ENCODE measurements around the gene SEMA3D.

Gene SEMA3D

GRCh38 chr7:85078181-85078580 is 108.7 kb downstream of the SEMA3D start:
- DNase-seq (ENCODE audit: low read depth): no peak

DNA sequence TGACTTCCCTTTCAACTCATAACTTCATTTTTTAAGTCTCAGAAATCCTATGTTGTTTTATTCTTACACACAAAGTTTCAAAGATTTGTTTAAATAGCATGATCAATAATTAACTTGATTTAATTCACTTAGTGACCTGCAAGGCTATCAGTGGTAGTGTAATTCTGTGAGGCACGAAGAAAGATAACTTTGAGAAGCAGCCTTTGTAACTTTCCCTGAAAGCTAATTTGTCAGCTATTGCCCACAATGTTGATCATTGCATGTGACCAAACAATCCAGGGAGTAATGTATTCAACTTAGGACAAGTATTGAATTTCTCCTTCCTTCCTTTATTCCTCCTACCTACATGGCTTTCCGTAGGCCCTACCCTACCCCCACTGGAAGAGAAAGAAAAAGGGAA is 111.0 kb downstream of the SEMA3D start:
- DNase-seq (ENCODE audit: low read depth): no peak

GRCh38 chr7:85074992-85075391 is 111.9 kb downstream of the SEMA3D start:
- DNase-seq (ENCODE audit: low read depth): no peak

DNA sequence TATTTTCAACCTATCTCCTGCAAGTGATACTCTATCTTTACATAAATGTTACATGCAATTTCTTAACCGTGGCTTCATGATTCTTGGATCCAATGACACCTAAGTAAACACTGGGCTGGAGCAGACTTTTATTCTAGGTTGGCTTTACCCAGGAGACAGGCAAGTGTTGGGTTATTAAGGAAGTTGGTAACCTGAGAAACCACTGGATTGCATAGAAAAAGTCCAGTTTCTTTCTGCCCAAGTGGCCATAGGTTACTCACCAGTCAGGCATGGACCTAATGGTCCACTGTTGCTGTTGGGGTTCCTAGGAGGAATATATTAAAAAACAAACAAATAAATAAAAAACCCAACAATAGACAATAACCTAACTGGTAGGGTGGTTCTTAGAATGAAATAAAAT is 112.8 kb downstream of the SEMA3D start:
- DNase-seq (ENCODE audit: low read depth): no peak

DNA sequence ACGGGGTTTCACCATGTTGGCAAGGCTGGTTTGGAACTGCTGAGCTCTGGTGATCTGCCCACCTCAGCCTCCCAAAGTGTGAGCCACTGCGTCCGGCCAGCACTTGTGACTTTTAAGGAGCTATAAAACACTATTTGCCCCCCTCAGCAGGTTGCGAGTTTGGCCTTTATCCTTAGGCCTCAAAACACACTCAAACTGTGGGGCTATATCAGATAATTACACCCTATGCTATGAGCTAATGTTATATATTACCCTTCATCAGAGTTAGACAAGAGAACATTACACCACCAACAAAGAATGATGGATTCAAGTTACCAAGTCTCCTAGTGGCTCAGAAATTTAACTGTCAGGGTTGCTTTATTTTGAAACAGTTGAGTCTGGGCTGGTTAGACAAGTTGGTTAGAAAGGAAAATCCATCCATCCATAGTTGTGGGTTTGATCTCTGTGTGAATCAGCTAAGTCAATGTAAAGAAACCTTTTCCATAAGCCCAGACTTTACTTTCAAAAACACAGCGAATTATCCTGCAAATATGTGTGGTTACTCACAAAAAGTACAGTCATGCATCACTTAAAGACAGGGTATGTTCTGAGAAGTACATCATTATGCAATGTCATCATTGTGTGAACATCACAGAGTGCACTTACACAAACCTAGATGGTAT is 115.8 kb downstream of the SEMA3D start:
- DNase-seq (ENCODE audit: low read depth): no peak

GRCh38 chr7:85068799-85069198 is 118.1 kb downstream of the SEMA3D start:
- DNase-seq (ENCODE audit: low read depth): no peak

- DNase-seq (ENCODE audit: low read depth): no peak
Observed at GRCh38 chr7:85067371-85067770, 119.5 kb downstream of the SEMA3D start.

DNA sequence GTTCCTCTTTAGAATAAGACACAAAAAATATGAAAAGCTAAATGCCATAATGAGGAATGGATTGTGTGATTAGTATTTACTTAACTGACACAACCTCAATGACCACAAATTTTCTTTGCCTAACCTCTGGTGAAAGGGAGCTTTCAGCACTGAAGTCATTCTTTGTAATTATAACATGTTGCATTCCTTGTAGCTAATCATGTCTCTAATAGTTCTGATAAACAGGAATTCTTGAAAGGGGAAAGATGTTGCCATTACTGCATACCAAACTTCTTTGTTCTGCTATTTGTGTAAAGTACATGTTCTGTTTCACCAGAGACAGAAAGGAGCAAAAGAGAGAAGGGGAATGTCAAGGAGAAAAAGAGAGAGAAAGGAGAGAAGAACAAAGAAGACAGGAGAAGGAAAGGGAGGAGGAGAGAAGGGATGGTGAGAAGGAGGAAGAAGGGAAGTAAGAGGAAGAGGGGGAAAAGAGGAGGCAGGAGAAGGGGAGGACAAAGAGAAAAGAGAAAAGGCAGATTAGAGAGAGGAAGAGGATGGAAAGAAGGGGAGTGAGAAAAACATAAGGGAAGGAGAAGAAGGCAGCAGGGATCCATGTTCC is 120.9 kb downstream of the SEMA3D start:
- no peak for DNase-seq (ENCODE audit: low read depth)

DNA sequence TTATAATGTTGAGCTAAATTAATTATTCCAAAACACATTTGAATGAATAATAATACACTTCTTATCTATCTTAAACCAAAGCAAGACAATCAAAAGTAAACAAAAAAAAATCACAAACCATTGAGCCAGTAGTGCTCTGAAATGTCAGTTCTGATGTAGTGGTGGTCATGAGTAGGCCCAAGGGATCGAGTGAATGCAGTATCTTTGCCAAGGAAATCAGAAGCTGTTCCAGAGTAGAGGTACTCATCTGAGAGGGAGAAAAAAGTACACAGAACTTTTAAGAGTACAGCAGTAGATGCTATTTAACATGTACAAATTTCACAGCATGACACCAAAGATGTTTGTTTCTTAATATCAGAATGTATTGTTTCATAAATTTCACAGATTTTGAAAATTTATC is 121.5 kb downstream of the SEMA3D start:
- no peak for DNase-seq (ENCODE audit: low read depth)

DNA sequence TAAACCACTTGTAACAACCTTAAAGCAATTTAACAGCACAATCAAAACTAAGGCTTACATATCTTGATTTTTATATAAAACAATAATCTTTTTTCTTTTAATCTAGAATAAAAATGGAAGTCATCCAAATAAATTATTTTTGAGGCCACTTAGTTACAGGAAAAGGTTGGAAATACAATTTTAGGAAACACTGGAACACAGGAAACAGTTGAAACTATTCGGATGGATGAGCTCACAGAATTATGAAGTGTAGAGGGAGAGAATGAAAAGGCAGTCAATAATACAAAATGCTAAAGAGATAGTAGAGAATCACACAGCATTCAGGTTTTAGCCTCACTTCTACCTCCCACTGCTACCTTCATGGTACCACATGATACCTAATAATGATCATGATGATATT is 124.2 kb downstream of the SEMA3D start:
- no peak for DNase-seq (ENCODE audit: low read depth)

DNA sequence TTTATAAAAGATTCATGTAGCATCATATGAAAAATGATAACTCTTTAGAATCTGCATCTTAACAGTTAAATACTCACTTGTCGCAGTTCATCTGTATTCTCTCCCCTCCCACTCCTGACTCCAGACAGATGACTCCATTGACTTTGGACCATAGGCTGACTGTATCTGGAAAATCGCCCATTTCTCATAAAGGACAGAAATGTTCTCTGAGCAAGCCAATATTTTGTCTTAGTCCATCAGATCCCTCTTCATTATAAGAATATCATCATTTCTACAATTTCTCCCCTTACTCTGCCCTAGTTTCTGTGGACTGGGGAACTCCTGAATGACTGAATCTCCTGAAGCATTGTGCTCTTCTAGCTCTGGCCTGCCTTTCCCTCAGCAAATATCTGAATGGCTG is 125.4 kb downstream of the SEMA3D start:
- DNase-seq (ENCODE audit: low read depth): no peak

GRCh38 chr7:85060696-85061095 is 126.2 kb downstream of the SEMA3D start:
- DNase-seq (ENCODE audit: low read depth): no peak

GRCh38 chr7:85055906-85056305 is 130.9 kb downstream of the SEMA3D start:
- no peak for DNase-seq (ENCODE audit: low read depth)

GRCh38 chr7:85055196-85055595 is 131.7 kb downstream of the SEMA3D start:
- no peak for DNase-seq (ENCODE audit: low read depth)

DNA sequence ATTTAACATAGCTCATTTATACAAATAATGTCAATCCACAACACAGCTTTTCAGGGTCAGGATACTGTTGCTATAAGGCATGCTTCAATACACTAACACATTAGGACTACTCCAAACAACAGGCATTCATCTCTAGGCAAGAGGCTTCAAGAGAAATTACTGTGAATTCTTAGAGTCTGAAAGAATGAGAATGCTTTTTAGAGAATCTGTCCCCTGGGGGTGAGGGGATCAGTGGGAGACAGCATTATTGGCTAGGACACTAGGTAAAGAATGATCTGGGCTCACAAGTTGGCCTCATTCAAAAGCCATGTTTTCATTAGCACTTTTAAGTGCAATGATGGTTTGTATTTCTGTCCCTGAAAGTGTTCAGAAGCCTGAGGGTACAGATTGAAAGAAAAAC is 132.6 kb downstream of the SEMA3D start:
- no peak for DNase-seq (ENCODE audit: low read depth)

DNA sequence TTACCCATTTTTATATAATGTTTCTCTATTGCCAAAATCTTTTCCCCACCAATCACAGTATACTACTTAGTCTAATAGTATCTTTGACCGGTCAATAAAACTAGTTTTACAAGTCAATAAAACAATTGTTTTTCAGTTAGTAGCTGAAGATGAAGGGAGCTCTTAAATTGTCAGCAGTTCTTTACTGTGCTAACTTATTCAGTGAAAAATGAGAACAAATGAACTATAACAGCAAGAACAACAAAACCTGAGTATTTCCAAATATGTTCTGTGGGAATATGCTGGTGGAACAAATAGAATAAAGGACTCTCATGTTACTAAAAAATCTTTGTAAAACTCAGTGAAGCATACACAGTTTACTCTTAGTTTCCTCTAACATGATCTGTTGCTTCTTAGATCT is 134.0 kb downstream of the SEMA3D start:
- no peak for DNase-seq (ENCODE audit: low read depth)

- DNase-seq (ENCODE audit: low read depth): no peak
Observed at GRCh38 chr7:85052056-85052737, 134.7 kb downstream of the SEMA3D start.

GRCh38 chr7:85046534-85046933 is 140.3 kb downstream of the SEMA3D start:
- DNase-seq (ENCODE audit: low read depth): no peak

DNA sequence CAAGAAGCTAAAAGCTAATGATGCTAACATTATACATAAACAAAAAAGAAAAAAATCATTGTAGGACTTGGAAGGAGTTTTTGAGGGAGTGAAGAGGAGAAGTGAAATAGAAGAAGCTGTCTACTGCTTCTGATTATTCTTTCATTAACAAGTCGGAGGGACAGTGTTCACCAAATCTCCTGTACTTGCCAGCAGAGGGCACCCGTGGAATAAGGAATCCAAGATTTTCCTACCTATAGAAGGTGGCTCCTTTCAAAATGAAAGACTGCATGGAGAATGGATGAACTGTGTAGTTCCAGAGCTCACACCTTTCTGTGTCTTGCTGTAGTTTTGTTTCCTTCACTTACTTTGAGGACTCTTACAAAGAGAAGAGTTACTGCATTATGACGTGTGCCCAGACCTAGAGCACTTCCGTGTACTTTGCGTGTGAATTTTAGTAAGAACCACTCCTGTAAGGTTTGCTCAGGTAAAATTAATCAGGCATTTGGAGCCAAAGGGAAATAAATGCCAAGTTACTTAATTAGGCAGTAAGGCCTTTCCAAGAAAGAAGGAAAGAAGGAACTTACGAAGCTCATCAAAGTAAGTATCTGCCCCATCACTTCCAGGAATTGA is 145.1 kb downstream of the SEMA3D start:
- no peak for DNase-seq (ENCODE audit: low read depth)

DNA sequence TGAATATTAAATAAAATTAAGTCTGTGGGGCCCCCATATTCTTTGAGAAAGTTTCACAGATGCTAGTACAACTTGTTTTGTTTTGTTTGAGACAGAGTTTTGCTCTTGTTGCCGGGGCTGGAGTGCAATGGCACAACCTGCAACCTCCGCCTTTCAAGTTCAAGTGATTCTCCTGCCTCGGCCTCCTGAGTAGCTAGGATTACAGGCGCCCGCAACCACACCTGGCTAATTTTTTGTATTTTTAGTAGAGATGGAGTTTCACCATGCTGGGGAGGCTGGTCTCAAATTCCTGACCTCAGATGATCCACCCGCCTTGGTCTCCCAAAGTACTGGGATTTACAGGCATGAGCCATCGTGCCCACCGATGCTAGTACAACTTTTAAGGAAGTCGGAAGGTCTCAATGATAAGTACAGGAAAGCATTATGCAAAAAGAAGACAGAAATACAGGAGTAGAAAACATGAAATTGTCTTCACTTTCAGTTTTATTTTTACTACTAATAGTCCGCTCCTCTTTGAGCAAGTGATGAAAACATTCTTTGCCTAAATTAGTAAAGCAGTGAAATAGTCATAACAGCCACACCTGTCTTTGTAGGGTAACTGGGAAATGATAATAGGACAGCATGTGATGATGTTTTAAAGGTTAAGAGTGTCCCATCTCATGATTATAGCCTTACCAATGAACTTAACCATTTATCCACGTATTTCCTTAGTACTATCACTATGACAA is 147.5 kb downstream of the SEMA3D start:
- no peak for DNase-seq (ENCODE audit: low read depth)

- no peak for DNase-seq (ENCODE audit: low read depth)
Observed at GRCh38 chr7:85038466-85038865, 148.4 kb downstream of the SEMA3D start.

DNA sequence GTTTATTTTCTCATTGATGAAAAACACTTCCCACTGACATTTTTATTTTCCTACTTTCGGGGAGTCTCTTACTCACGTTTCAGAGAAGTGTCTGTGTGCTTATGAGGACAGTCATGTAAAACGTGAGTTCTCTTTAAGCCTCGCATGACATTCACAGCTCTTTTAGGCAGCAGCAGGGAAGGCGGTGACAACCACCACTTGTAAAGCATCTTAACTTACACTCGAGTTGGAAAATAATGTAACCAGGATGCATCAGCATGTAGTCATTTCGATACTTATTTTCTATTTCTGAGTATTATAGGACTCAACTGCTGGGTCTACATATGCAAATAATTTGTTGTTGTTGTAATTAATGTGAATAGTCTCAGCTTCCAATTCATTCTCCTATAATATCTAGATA is 153.6 kb downstream of the SEMA3D start:
- no peak for DNase-seq (ENCODE audit: low read depth)

DNA sequence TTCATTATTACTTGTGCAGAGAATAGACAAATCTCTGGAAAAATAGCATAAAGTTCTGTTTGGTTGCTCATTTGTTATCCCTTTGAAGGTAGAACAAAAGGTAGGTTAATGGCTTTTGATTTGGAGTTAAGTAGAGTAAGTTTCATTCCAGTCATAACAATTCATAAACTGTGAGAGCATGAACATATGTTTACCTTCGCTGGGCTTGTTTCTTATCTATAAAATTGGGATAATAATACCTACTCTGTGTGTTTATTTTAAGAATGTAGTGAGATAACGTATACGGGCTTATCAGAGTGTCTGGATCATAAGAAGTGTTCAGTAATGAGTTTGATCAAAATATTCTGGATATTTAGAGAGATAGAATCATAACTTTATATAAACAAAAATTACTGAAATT is 155.4 kb downstream of the SEMA3D start:
- no peak for DNase-seq (ENCODE audit: low read depth)
